ENCODE data around the gene OGT.
A peak's percentile ranks its signal among the peaks of the same experiment; 100 is the strongest.
"Not testable (repeated sequence)": the region's sequence is repeated elsewhere in the genome, so short reads cannot be mapped to it uniquely, and the experiment has no call there.

Gene OGT

GRCh38 chrX:71532753-71533425 lies at the start of gene OGT:
Gene OGT (plus strand): TSS chrX:71533104. CDS start chrX:71533300, 196 bp downstream.
- Mint-ChIP-seq H3K36me3 (ENCODE audit: low read depth) (peaks cover 31% of the 10 kb centered on the region), H3K9me3 (no peaks in the 10 kb centered on the region), H3K27me3 (no peaks in the 10 kb centered on the region), H3K4me3 (peak within 1 kb of the TSS; percentile 99), H3K4me1 (ENCODE audit: low read depth) (peaks cover 7% of the 10 kb centered on the region), H3K27ac (peak within 1 kb of the TSS; percentile 98)
- intact Hi-C loops (cut with micrococcal nuclease), result loop anchor here (2.0 to 5.0 kb wide), 2 partner anchors 41 to 166 kb away; partner anchors contain the start of gene TAF1

- H3K27ac Mint-ChIP-seq, result no peak overlapping the region
Observed at GRCh38 chrX:71487814-71488213, 45.1 kb upstream of the OGT start.

GRCh38 chrX:71489540-71489939 lies 43.4 kb upstream of the OGT start:
- Mint-ChIP-seq H3K4me1 (ENCODE audit: low read depth) (peaks cover 9% of the 10 kb centered on the region), H3K9me3 (no peaks in the 10 kb centered on the region), H3K27ac (no peak overlapping the region), H3K36me3 (ENCODE audit: low read depth) (no peaks in the 10 kb centered on the region), H3K4me3 (no peak overlapping the region), H3K27me3 (peaks cover 6% of the 10 kb centered on the region)
- intact Hi-C loops (cut with micrococcal nuclease), result no loop called here

More at GRCh38 chrX:71487814-71488213, 45.1 kb upstream of the OGT start:
- intact Hi-C loops (cut with micrococcal nuclease), result no loop called here
- H3K36me3 Mint-ChIP-seq (ENCODE audit: low read depth), result no peaks in the 10 kb centered on the region
- peaks cover 6% of the 10 kb centered on the region for H3K27me3 Mint-ChIP-seq
- H3K4me1 Mint-ChIP-seq (ENCODE audit: low read depth), result peaks cover 11% of the 10 kb centered on the region
- no peak overlapping the region for H3K4me3 Mint-ChIP-seq
- H3K9me3 Mint-ChIP-seq, result no peaks in the 10 kb centered on the region

GRCh38 chrX:71492231-71493065 lies 40.5 kb upstream of the OGT start:
- Mint-ChIP-seq H3K4me3 (peak overlapping the region; percentile 80), H3K27me3 (peaks cover 6% of the 10 kb centered on the region), H3K4me1 (ENCODE audit: low read depth) (peaks cover 17% of the 10 kb centered on the region), H3K36me3 (ENCODE audit: low read depth) (no peaks in the 10 kb centered on the region), H3K9me3 (no peaks in the 10 kb centered on the region), H3K27ac (peak overlapping the region; percentile 81)
- intact Hi-C loops (cut with micrococcal nuclease), result loop anchor here (5.0 kb wide), 1 partner anchor 40 kb away; the partner anchor contains the start of gene OGT

GRCh38 chrX:71493111-71493613 lies 39.7 kb upstream of the OGT start:
- H3K27ac Mint-ChIP-seq, result peak overlapping the region; percentile 81
- peaks cover 17% of the 10 kb centered on the region for H3K4me1 Mint-ChIP-seq (ENCODE audit: low read depth)
- no peaks in the 10 kb centered on the region for H3K36me3 Mint-ChIP-seq (ENCODE audit: low read depth)
- H3K4me3 Mint-ChIP-seq, result peak overlapping the region; percentile 80
- H3K9me3 Mint-ChIP-seq, result no peaks in the 10 kb centered on the region
- intact Hi-C loops (cut with micrococcal nuclease), result loop anchor here (5.0 kb wide), 1 partner anchor 39 kb away; the partner anchor contains the start of gene OGT
- H3K27me3 Mint-ChIP-seq, result peaks cover 6% of the 10 kb centered on the region

- H3K9me3 Mint-ChIP-seq; H3K27ac Mint-ChIP-seq; intact Hi-C loops (cut with micrococcal nuclease); H3K4me3 Mint-ChIP-seq; H3K27me3 Mint-ChIP-seq; H3K36me3 Mint-ChIP-seq (ENCODE audit: low read depth): not testable (repeated sequence)
- H3K4me1 Mint-ChIP-seq (ENCODE audit: low read depth), result peaks cover 17% of the 10 kb centered on the region
Observed at GRCh38 chrX:71495979-71496378, 36.9 kb upstream of the OGT start.

GRCh38 chrX:71496476-71496875 lies 36.4 kb upstream of the OGT start:
- Mint-ChIP-seq H3K9me3 (no peaks in the 10 kb centered on the region), H3K27ac (peak overlapping the region; percentile 26), H3K27me3 (peaks cover 3% of the 10 kb centered on the region), H3K4me1 (ENCODE audit: low read depth) (peaks cover 17% of the 10 kb centered on the region), H3K36me3 (ENCODE audit: low read depth) (no peaks in the 10 kb centered on the region), H3K4me3 (no peak overlapping the region)
- intact Hi-C loops (cut with micrococcal nuclease), result no loop called here

- intact Hi-C loops (cut with micrococcal nuclease); H3K9me3 Mint-ChIP-seq; H3K27me3 Mint-ChIP-seq; H3K4me3 Mint-ChIP-seq; H3K27ac Mint-ChIP-seq; H3K36me3 Mint-ChIP-seq (ENCODE audit: low read depth); H3K4me1 Mint-ChIP-seq (ENCODE audit: low read depth): not testable (repeated sequence)
Observed at GRCh38 chrX:71502080-71502479, 30.8 kb upstream of the OGT start.

GRCh38 chrX:71504346-71504745 lies 28.6 kb upstream of the OGT start:
- no peaks in the 10 kb centered on the region for H3K36me3 Mint-ChIP-seq (ENCODE audit: low read depth)
- no peak overlapping the region for H3K27ac Mint-ChIP-seq
- no peak overlapping the region for H3K4me3 Mint-ChIP-seq
- H3K27me3 Mint-ChIP-seq, result no peaks in the 10 kb centered on the region
- no peaks in the 10 kb centered on the region for H3K9me3 Mint-ChIP-seq
- intact Hi-C loops (cut with micrococcal nuclease), result no loop called here
- H3K4me1 Mint-ChIP-seq (ENCODE audit: low read depth), result no peaks in the 10 kb centered on the region

GRCh38 chrX:71509289-71509688 lies 23.6 kb upstream of the OGT start:
- Mint-ChIP-seq H3K4me3 (no peak overlapping the region), H3K4me1 (ENCODE audit: low read depth) (peaks cover 4% of the 10 kb centered on the region), H3K27ac (no peak overlapping the region), H3K36me3 (ENCODE audit: low read depth) (no peaks in the 10 kb centered on the region), H3K27me3 (no peaks in the 10 kb centered on the region), H3K9me3 (no peaks in the 10 kb centered on the region)
- intact Hi-C loops (cut with micrococcal nuclease), result no loop called here

GRCh38 chrX:71510161-71510560 lies 22.7 kb upstream of the OGT start:
- Mint-ChIP-seq H3K27me3 (no peaks in the 10 kb centered on the region), H3K4me1 (ENCODE audit: low read depth) (peaks cover 13% of the 10 kb centered on the region), H3K36me3 (ENCODE audit: low read depth) (no peaks in the 10 kb centered on the region), H3K4me3 (no peak overlapping the region), H3K9me3 (no peaks in the 10 kb centered on the region), H3K27ac (no peak overlapping the region)
- intact Hi-C loops (cut with micrococcal nuclease), result no loop called here

- H3K27ac Mint-ChIP-seq; H3K4me3 Mint-ChIP-seq; H3K27me3 Mint-ChIP-seq; H3K9me3 Mint-ChIP-seq; intact Hi-C loops (cut with micrococcal nuclease); H3K36me3 Mint-ChIP-seq (ENCODE audit: low read depth): not testable (repeated sequence)
- peaks cover 15% of the 10 kb centered on the region for H3K4me1 Mint-ChIP-seq (ENCODE audit: low read depth)
Observed at GRCh38 chrX:71513731-71514130, 19.2 kb upstream of the OGT start.

GRCh38 chrX:71514367-71515037 lies 18.4 kb upstream of the OGT start:
- H3K4me1 Mint-ChIP-seq (ENCODE audit: low read depth), result peaks cover 15% of the 10 kb centered on the region
- H3K27me3 Mint-ChIP-seq, result no peaks in the 10 kb centered on the region
- intact Hi-C loops (cut with micrococcal nuclease), result no loop called here
- no peaks in the 10 kb centered on the region for H3K9me3 Mint-ChIP-seq
- H3K4me3 Mint-ChIP-seq, result peak overlapping the region; percentile 55
- H3K36me3 Mint-ChIP-seq (ENCODE audit: low read depth), result no peaks in the 10 kb centered on the region
- peak overlapping the region; percentile 71 for H3K27ac Mint-ChIP-seq

GRCh38 chrX:71515038-71515396 lies 17.9 kb upstream of the OGT start:
- no peak overlapping the region for H3K4me3 Mint-ChIP-seq
- H3K27ac Mint-ChIP-seq, result peak overlapping the region; percentile 71
- no peaks in the 10 kb centered on the region for H3K9me3 Mint-ChIP-seq
- intact Hi-C loops (cut with micrococcal nuclease), result no loop called here
- no peaks in the 10 kb centered on the region for H3K36me3 Mint-ChIP-seq (ENCODE audit: low read depth)
- no peaks in the 10 kb centered on the region for H3K27me3 Mint-ChIP-seq
- H3K4me1 Mint-ChIP-seq (ENCODE audit: low read depth), result peaks cover 15% of the 10 kb centered on the region

All from dendritic cell treated with granulocyte-macrophage colony-stimulating factor and Interleukin-4, amounts not matched to agents 40 ng/mL and 50 ng/mL, for 4 days (primary cell).